Activated naive CD8-positive, alpha-beta T cell (primary cell): Measurements from ENCODE around the gene ZNF521.
A peak's percentile ranks its signal among the peaks of the same experiment; 100 is the strongest.

Experiments
- H3K27ac Mint-ChIP-seq: one replicate; pipeline ENCODE4 v1.8.0; 2021; ENCODE audit warnings: mixed read lengths
- H3K27me3 Mint-ChIP-seq: one replicate; pipeline ENCODE4 v1.8.0; 2021; ENCODE audit warnings: mixed read lengths
- H3K36me3 Mint-ChIP-seq: one replicate; pipeline ENCODE4 v1.8.0; 2021; ENCODE audit warnings: mixed read lengths
- H3K4me1 Mint-ChIP-seq: one replicate; pipeline ENCODE4 v1.8.0; 2021; ENCODE audit warnings: low read depth, mixed read lengths
- H3K4me3 Mint-ChIP-seq: one replicate; pipeline ENCODE4 v1.8.0; 2021; ENCODE audit warnings: mild to moderate bottlenecking, mixed read lengths
- H3K9me3 Mint-ChIP-seq: one replicate; pipeline ENCODE4 v1.8.0; 2021; ENCODE audit warnings: low read depth, mixed read lengths

The ZNF521 gene

GRCh38 chr18:25171334-25171733 is 180.6 kb downstream of the ZNF521 start:
- Mint-ChIP-seq H3K9me3 (no peaks in the 10 kb centered on the region), H3K27me3 (peaks cover 1% of the 10 kb centered on the region), H3K4me1 (no peaks in the 10 kb centered on the region), H3K27ac (no peak overlapping the region), H3K4me3 (no peak overlapping the region), H3K36me3 (no peaks in the 10 kb centered on the region)

- Mint-ChIP-seq H3K27ac (no peak overlapping the region), H3K4me1 (no peaks in the 10 kb centered on the region), H3K27me3 (peaks cover 1% of the 10 kb centered on the region), H3K36me3 (no peaks in the 10 kb centered on the region), H3K9me3 (no peaks in the 10 kb centered on the region), H3K4me3 (no peak overlapping the region)
Observed at GRCh38 chr18:25170402-25170801, 181.6 kb downstream of the ZNF521 start.

- H3K4me1 Mint-ChIP-seq = peaks cover 6% of the 10 kb centered on the region
- no peak overlapping the region for H3K27ac Mint-ChIP-seq
- H3K9me3 Mint-ChIP-seq = no peaks in the 10 kb centered on the region
- peaks cover 1% of the 10 kb centered on the region for H3K27me3 Mint-ChIP-seq
- no peaks in the 10 kb centered on the region for H3K36me3 Mint-ChIP-seq
- no peak overlapping the region for H3K4me3 Mint-ChIP-seq
Observed at GRCh38 chr18:25169701-25170100, 182.3 kb downstream of the ZNF521 start.

GRCh38 chr18:25167612-25168410 is 184.2 kb downstream of the ZNF521 start:
- no peaks in the 10 kb centered on the region for H3K9me3 Mint-ChIP-seq
- no peaks in the 10 kb centered on the region for H3K36me3 Mint-ChIP-seq
- H3K27me3 Mint-ChIP-seq = peaks cover 3% of the 10 kb centered on the region
- H3K4me3 Mint-ChIP-seq = no peak overlapping the region
- H3K4me1 Mint-ChIP-seq = peaks cover 18% of the 10 kb centered on the region
- no peak overlapping the region for H3K27ac Mint-ChIP-seq

GRCh38 chr18:25166113-25166512 is 185.9 kb downstream of the ZNF521 start:
- no peak overlapping the region for H3K27ac Mint-ChIP-seq
- no peak overlapping the region for H3K4me3 Mint-ChIP-seq
- H3K9me3 Mint-ChIP-seq = no peaks in the 10 kb centered on the region
- H3K36me3 Mint-ChIP-seq = no peaks in the 10 kb centered on the region
- H3K4me1 Mint-ChIP-seq = peaks cover 18% of the 10 kb centered on the region
- H3K27me3 Mint-ChIP-seq = peaks cover 3% of the 10 kb centered on the region

- peaks cover 18% of the 10 kb centered on the region for H3K4me1 Mint-ChIP-seq
- no peaks in the 10 kb centered on the region for H3K36me3 Mint-ChIP-seq
- H3K27me3 Mint-ChIP-seq = peaks cover 3% of the 10 kb centered on the region
- peak overlapping the region; percentile 79 for H3K4me3 Mint-ChIP-seq
- no peaks in the 10 kb centered on the region for H3K9me3 Mint-ChIP-seq
- H3K27ac Mint-ChIP-seq = no peak overlapping the region
Observed at GRCh38 chr18:25164848-25165811, 186.8 kb downstream of the ZNF521 start.

GRCh38 chr18:25164211-25164847 is 187.6 kb downstream of the ZNF521 start:
- Mint-ChIP-seq H3K27me3 (peaks cover 3% of the 10 kb centered on the region), H3K36me3 (no peaks in the 10 kb centered on the region), H3K9me3 (no peaks in the 10 kb centered on the region), H3K4me3 (peak overlapping the region; percentile 79), H3K4me1 (peaks cover 18% of the 10 kb centered on the region), H3K27ac (no peak overlapping the region)

GRCh38 chr18:25153426-25153825 is 198.5 kb downstream of the ZNF521 start:
- H3K27ac Mint-ChIP-seq = no peak overlapping the region
- no peaks in the 10 kb centered on the region for H3K9me3 Mint-ChIP-seq
- no peaks in the 10 kb centered on the region for H3K36me3 Mint-ChIP-seq
- H3K4me1 Mint-ChIP-seq = no peaks in the 10 kb centered on the region
- peaks cover 2% of the 10 kb centered on the region for H3K27me3 Mint-ChIP-seq
- H3K4me3 Mint-ChIP-seq = no peak overlapping the region

GRCh38 chr18:25147877-25148488 is 204.0 kb downstream of the ZNF521 start:
- H3K9me3 Mint-ChIP-seq = no peaks in the 10 kb centered on the region
- H3K27ac Mint-ChIP-seq = no peak overlapping the region
- no peak overlapping the region for H3K4me3 Mint-ChIP-seq
- no peaks in the 10 kb centered on the region for H3K36me3 Mint-ChIP-seq
- H3K27me3 Mint-ChIP-seq = no peaks in the 10 kb centered on the region
- no peaks in the 10 kb centered on the region for H3K4me1 Mint-ChIP-seq

GRCh38 chr18:25146512-25146910 is 205.5 kb downstream of the ZNF521 start:
- Mint-ChIP-seq H3K4me3 (no peak overlapping the region), H3K27ac (no peak overlapping the region), H3K27me3 (no peaks in the 10 kb centered on the region), H3K36me3 (no peaks in the 10 kb centered on the region), H3K9me3 (no peaks in the 10 kb centered on the region), H3K4me1 (no peaks in the 10 kb centered on the region)

GRCh38 chr18:25145731-25146511 is 206.0 kb downstream of the ZNF521 start:
- no peaks in the 10 kb centered on the region for H3K27me3 Mint-ChIP-seq
- no peak overlapping the region for H3K4me3 Mint-ChIP-seq
- H3K4me1 Mint-ChIP-seq = no peaks in the 10 kb centered on the region
- H3K27ac Mint-ChIP-seq = no peak overlapping the region
- no peaks in the 10 kb centered on the region for H3K36me3 Mint-ChIP-seq
- H3K9me3 Mint-ChIP-seq = no peaks in the 10 kb centered on the region

- no peak overlapping the region for H3K27ac Mint-ChIP-seq
- no peaks in the 10 kb centered on the region for H3K9me3 Mint-ChIP-seq
- H3K27me3 Mint-ChIP-seq = no peaks in the 10 kb centered on the region
- H3K36me3 Mint-ChIP-seq = no peaks in the 10 kb centered on the region
- H3K4me3 Mint-ChIP-seq = no peak overlapping the region
- H3K4me1 Mint-ChIP-seq = no peaks in the 10 kb centered on the region
Observed at GRCh38 chr18:25144820-25145219, 207.1 kb downstream of the ZNF521 start.

GRCh38 chr18:25141886-25142285 is 210.1 kb downstream of the ZNF521 start:
- no peaks in the 10 kb centered on the region for H3K9me3 Mint-ChIP-seq
- H3K27ac Mint-ChIP-seq = no peak overlapping the region
- H3K36me3 Mint-ChIP-seq = no peaks in the 10 kb centered on the region
- H3K4me3 Mint-ChIP-seq = no peak overlapping the region
- H3K4me1 Mint-ChIP-seq = no peaks in the 10 kb centered on the region
- H3K27me3 Mint-ChIP-seq = no peaks in the 10 kb centered on the region

GRCh38 chr18:25141399-25141798 is 210.6 kb downstream of the ZNF521 start:
- Mint-ChIP-seq H3K36me3 (no peaks in the 10 kb centered on the region), H3K4me3 (no peak overlapping the region)

More at GRCh38 chr18:25141399-25141798, 210.6 kb downstream of the ZNF521 start:
- no peaks in the 10 kb centered on the region for H3K27me3 Mint-ChIP-seq
- H3K27ac Mint-ChIP-seq = no peak overlapping the region
- H3K4me1 Mint-ChIP-seq = no peaks in the 10 kb centered on the region
- H3K9me3 Mint-ChIP-seq = no peaks in the 10 kb centered on the region
